Upper lobe of left lung (tissue), 6 donors: ENCODE data around the gene MCMBP. TPM values are rescaled to one million over a fixed set of nuclear protein-coding genes. Genes with fewer than 3 reads are reported as not detected.
"Not testable (repeated sequence)": the region's sequence is repeated elsewhere in the genome, so short reads cannot be mapped to it uniquely, and the experiment has no call there.

Source experiments
- ATAC-seq, 2 donors: fragments of 200-7000 bp; cut with Tn5 transposase; one replicate each; pipeline ENCODE4 v1.9.1; 2022; ENCODE audit warnings: mild to moderate bottlenecking in 2 of 2, moderate library complexity in 2 of 2; ENCODE audit not compliant: low FRiP score in 2 of 2
- DNase-seq, 2 donors: peaks; one replicate each; pipeline ENCODE4 v3.0.0-alpha.2; 2019 to 2020
- H3K27ac ChIP-seq, 4 donors: fragments of 200-600 bp; sonication (generic); one replicate each; pipeline ENCODE4 v1.5.1; 2016 to 2019
- H3K27me3 ChIP-seq, 4 donors: fragments of 200-600 bp; sonication (generic); one replicate each; pipeline ENCODE4 v1.5.1; 2017 to 2019
- H3K36me3 ChIP-seq, 4 donors: fragments of 200-600 bp; sonication (generic); one replicate each; pipeline ENCODE4 v1.5.1; 2016 to 2019
- H3K4me1 ChIP-seq, 4 donors: fragments of 200-600 bp; sonication (generic); one replicate each; pipeline ENCODE4 v1.5.1; 2018 to 2019
- H3K4me3 ChIP-seq, 4 donors: fragments of 200-600 bp; sonication (generic); one replicate each; pipeline ENCODE4 v1.5.1; 2017 to 2019; ENCODE audit warnings: mild to moderate bottlenecking in 2 of 4, moderate library complexity in 1 of 4
- H3K9me3 ChIP-seq, 4 donors: fragments of 200-600 bp; sonication (generic); one replicate each; pipeline ENCODE4 v1.5.1; 2018 to 2019
- CTCF ChIP-seq, 6 experiments: fragments of 450-650 bp in 4 of 6; fragments of 200-600 bp in 2 of 6; sonication (generic) in 2 of 6; IDR thresholded peaks; one replicate each; pipeline ENCODE4 v1.5.1; 2016 to 2019; ENCODE audit warnings: antibody characterized with exemption in 6 of 6
- EP300 ChIP-seq, 4 donors: sonication (generic); formaldehyde crosslinking; IDR thresholded peaks; one replicate each; pipeline ENCODE4 v1.5.1; 2017; ENCODE audit warnings: antibody characterized with exemption in 4 of 4, control low read depth in 2 of 4
- POLR2A ChIP-seq, 4 donors: fragments of 450-650 bp; IDR thresholded peaks; one replicate each; pipeline ENCODE4 v1.5.1; 2016 to 2017; ENCODE audit warnings: antibody characterized with exemption in 4 of 4, mild to moderate bottlenecking in 2 of 4
- POLR2AphosphoS5 ChIP-seq, 2 donors: sonication (generic); formaldehyde crosslinking; IDR thresholded peaks; one replicate each; pipeline ENCODE4 v1.5.1; 2017; ENCODE audit warnings: antibody characterized with exemption in 2 of 2
- WGBS, 2 donors: methylation state at CpG; one replicate each; pipeline ENCODE4 v1.1.5; 2017 to 2018; 5-methylcytosine and 5-hydroxymethylcytosine counted together
- total RNA-seq, 6 donors: library from RNA; depleted of rRNA in 4 of 6; stranded (reverse); fragments of >200 nt in 4 of 6; gene quantifications; one replicate each; pipeline versions ENCODE4 v1.1.0 to v1.2.1, GENCODE V29; 2016 to 2021
- donor health status: DM: no; HTN: no; CAD: no; lungs with moderate emphysema.
- donor health status: DM: no; HTN: yes; CAD: no; lungs with severe emphysema.

The MCMBP gene
- total RNA-seq, 6 donors from 2014 or later, result 31.2 to 60.8 (median 50.7) TPM

GRCh38 chr10:119878524-119878923 is 5.9 kb upstream of the MCMBP start:
- no peaks in the 10 kb centered on the region for H3K9me3 ChIP-seq
- 75 to 76% methylated on average over 2 of the region's 2 CpGs for WGBS, 2 donors
- ATAC-seq (no peak), DNase-seq (no peak)
- no peaks in the 10 kb centered on the region for H3K27me3 ChIP-seq
- no peak overlapping the region for H3K27ac ChIP-seq
- no peak for TF ChIP-seq CTCF (IDR thresholded peaks at IDR 0.05)
- no peak for TF ChIP-seq POLR2AphosphoS5 (IDR thresholded peaks at IDR 0.05)
- TF ChIP-seq POLR2A (IDR thresholded peaks at IDR 0.05), result no peak
- TF ChIP-seq EP300 (IDR thresholded peaks at IDR 0.05), result no peak
- no peak overlapping the region for H3K4me3 ChIP-seq
- H3K36me3 ChIP-seq, result no peaks in the 10 kb centered on the region
- H3K4me1 ChIP-seq, result peaks cover 3 to 6% (median 4%) of the 10 kb centered on the region in 4 donors

- WGBS, 2 donors, result 0 to 1% methylated on average over 14 to 33 of the region's 75 CpGs
- H3K4me3 ChIP-seq, result peak overlapping the region; percentile 63 to 98 (median 75)
- H3K27ac ChIP-seq, result peak overlapping the region; percentile 88 to 96 (median 91)
- peaks cover 20 to 39% (median 29%) of the 10 kb centered on the region in 4 donors for H3K4me1 ChIP-seq
- H3K27me3 ChIP-seq, result no peaks in the 10 kb centered on the region
- no peaks in the 10 kb centered on the region for H3K9me3 ChIP-seq
- TF ChIP-seq EP300 (IDR thresholded peaks at IDR 0.05), result no peak
- no peak for TF ChIP-seq CTCF (IDR thresholded peaks at IDR 0.05)
- TF ChIP-seq POLR2A (IDR thresholded peaks at IDR 0.05), result peak in 1 of 4 donors; percentile 74
- TF ChIP-seq POLR2AphosphoS5 (IDR thresholded peaks at IDR 0.05), result peak; percentile 74 to 83
- DNase-seq, result peak; percentile 88 to 99
- H3K36me3 ChIP-seq, result no peaks in the 10 kb centered on the region
- peak; percentile 98 to 99 for ATAC-seq
These were observed 428 bp upstream of the MCMBP start for GRCh38 chr10:119872860-119873681.

- Histone ChIP-seq H3K9me3 (no peaks in the 10 kb centered on the region), H3K27ac (peak overlapping the region; percentile 88 to 96 (median 91)), H3K4me3 (peak overlapping the region; percentile 63 to 98 (median 75)), H3K4me1 (peaks cover 22 to 48% (median 30%) of the 10 kb centered on the region in 4 donors), H3K27me3 (no peaks in the 10 kb centered on the region), H3K36me3 (no peaks in the 10 kb centered on the region)
- ATAC-seq (peak; percentile 48 to 62), DNase-seq (peak; percentile 88 to 92)
- WGBS, 2 donors, result 0 to 1% methylated on average over 5 to 23 of the region's 56 CpGs
- TF ChIP-seq POLR2AphosphoS5 (IDR thresholded peaks at IDR 0.05) (peak; percentile 35 to 38), EP300 (IDR thresholded peaks at IDR 0.05) (no peak), CTCF (IDR thresholded peaks at IDR 0.05) (no peak), POLR2A (IDR thresholded peaks at IDR 0.05) (no peak)
These were observed 598 bp downstream of the MCMBP start for GRCh38 chr10:119871881-119872609.

DNA sequence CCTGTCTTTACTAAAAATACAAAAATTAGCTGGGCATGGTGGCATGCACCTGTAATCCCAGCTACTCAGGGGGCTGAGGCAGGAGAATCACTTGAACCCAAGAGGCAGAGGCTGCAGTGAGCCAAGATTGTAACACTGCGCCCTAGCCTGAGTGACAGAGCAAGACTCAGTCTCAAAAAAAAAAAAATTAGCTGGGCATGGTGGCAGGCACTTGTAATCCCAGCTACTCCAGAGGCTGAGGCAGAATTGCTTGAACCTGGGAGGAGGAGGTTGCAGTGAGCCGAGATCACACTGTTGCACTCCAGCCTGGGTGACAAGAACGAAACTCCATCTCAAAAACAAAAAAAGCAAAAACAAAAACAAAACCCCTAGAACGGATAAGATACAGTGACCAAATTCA is 3.2 kb downstream of the MCMBP start:
- H3K36me3 ChIP-seq, H3K9me3 ChIP-seq, DNase-seq, H3K27ac ChIP-seq, H3K27me3 ChIP-seq, ATAC-seq, H3K4me3 ChIP-seq: not testable (repeated sequence)
- peaks cover 25 to 56% (median 32%) of the 10 kb centered on the region in 4 donors for H3K4me1 ChIP-seq
- 83 to 85% methylated on average over 4 of the region's 4 CpGs for WGBS, 2 donors

GRCh38 chr10:119867317-119867716 is 5.3 kb downstream of the MCMBP start:
- ATAC-seq, result no peak
- TF ChIP-seq POLR2A (IDR thresholded peaks at IDR 0.05) (no peak), POLR2AphosphoS5 (IDR thresholded peaks at IDR 0.05) (no peak), EP300 (IDR thresholded peaks at IDR 0.05) (no peak), CTCF (IDR thresholded peaks at IDR 0.05) (no peak)
- no peak for DNase-seq
- H3K9me3 ChIP-seq, result no peaks in the 10 kb centered on the region
- H3K4me3 ChIP-seq, result no peak overlapping the region
- H3K36me3 ChIP-seq, result no peaks in the 10 kb centered on the region
- H3K27ac ChIP-seq, result no peak overlapping the region
- H3K4me1 ChIP-seq, result peaks cover 21 to 50% (median 28%) of the 10 kb centered on the region in 4 donors
- H3K27me3 ChIP-seq, result no peaks in the 10 kb centered on the region
- 79 to 85% methylated on average over 7 of the region's 7 CpGs for WGBS, 2 donors
